ENCODE data around the gene PCDHGA12. TPM values are rescaled to one million over a fixed set of nuclear protein-coding genes. Genes with fewer than 3 reads are reported as not detected.

PCDHGA12 gene
- total and polyA plus RNA-seq, 2 of the 8 experiments (the other 6 are each of a cell fraction or from before 2014, with no cell fraction given): 0.88 to 1.3 TPM

DNA sequence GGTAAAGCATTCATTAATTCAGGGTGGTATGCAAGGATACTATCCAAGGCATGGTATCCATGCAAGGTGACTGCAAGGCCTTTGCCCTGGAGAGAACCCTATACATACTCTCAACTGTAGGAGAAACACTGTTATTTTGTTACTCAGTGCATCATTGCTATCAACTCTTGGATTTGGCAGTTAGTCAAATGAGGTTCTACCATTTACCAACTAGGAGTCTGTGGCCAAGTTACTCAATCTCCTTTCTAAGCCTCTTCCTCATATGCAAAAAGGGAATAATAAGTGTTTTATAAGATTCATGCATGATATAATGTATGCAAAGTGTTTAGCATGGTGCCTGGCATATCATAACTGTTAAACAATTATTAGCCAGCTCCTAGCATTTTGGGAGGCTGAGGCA, 49.5 kb downstream of the PCDHGA12 start (continued):
- TF ChIP-seq CTCF (IDR thresholded peaks at IDR 0.05; ENCODE audit: control extremely low read depth in 1 of 3, insufficient read depth in 1 of 3, low read depth in 1 of 3, low read length in 3 of 3) (no peak), TAF1 (IDR thresholded peaks at IDR 0.05; ENCODE audit: low read depth, low read length) (no peak), YY1 (IDR thresholded peaks at IDR 0.05; ENCODE audit: low read depth, low read length) (no peak), EGR1 (IDR thresholded peaks at IDR 0.05; ENCODE audit: borderline replicate concordance, low read depth, low read length) (no peak), TEAD4 (IDR thresholded peaks at IDR 0.05; ENCODE audit: low read depth, low read length) (no peak), NANOG (IDR thresholded peaks at IDR 0.05; ENCODE audit: insufficient read depth, low read depth, low read length, poor library complexity, severe bottlenecking) (no peak)

Other genes with a start within 250 kb of the PCDHGA12 start
Only the 30 nearest of the 35 such genes appear.
- gene PCDHB13, start 216.6 kb upstream of the PCDHGA12 start, total RNA-seq (2021; fragmentation: NEBNext Ultra II Directional; extraction: Animal tissue kit (Norgen Biotek cat#: 25700)): 1.1 and 1.4 TPM in 2 replicates
- 1.1 and 1.5 TPM in 2 replicates for gene PCDHB13, start 216.6 kb upstream of the PCDHGA12 start, polyA plus RNA-seq (2011; rRNA removed)
- gene PCDHB14, start 207.2 kb upstream of the PCDHGA12 start, total RNA-seq (2021; fragmentation: NEBNext Ultra II Directional; extraction: Animal tissue kit (Norgen Biotek cat#: 25700)): 2.7 and 2.9 TPM in 2 replicates
- 2.5 and 2.7 TPM in 2 replicates for gene PCDHB14, start 207.2 kb upstream of the PCDHGA12 start, polyA plus RNA-seq (2011; rRNA removed)
- gene PCDHB15, start 185.1 kb upstream of the PCDHGA12 start, total RNA-seq (2021; fragmentation: NEBNext Ultra II Directional; extraction: Animal tissue kit (Norgen Biotek cat#: 25700)): 3.9 and 4.0 TPM in 2 replicates
- 2.8 and 4.9 TPM in 2 replicates for gene PCDHB15, start 185.1 kb upstream of the PCDHGA12 start, polyA plus RNA-seq (2011; rRNA removed)
- gene SLC25A2, start 126.5 kb upstream of the PCDHGA12 start, total RNA-seq (2021; fragmentation: NEBNext Ultra II Directional; extraction: Animal tissue kit (Norgen Biotek cat#: 25700)): not detected in 2 replicates
- 0.05 TPM in 1 of 2 replicates, not detected in the other for gene SLC25A2, start 126.5 kb upstream of the PCDHGA12 start, polyA plus RNA-seq (2011; rRNA removed)
- gene TAF7, start 109.7 kb upstream of the PCDHGA12 start, total RNA-seq (2021; fragmentation: NEBNext Ultra II Directional; extraction: Animal tissue kit (Norgen Biotek cat#: 25700)): 99.4 and 101 TPM in 2 replicates
- 23.6 and 29.8 TPM in 2 replicates for gene TAF7, start 109.7 kb upstream of the PCDHGA12 start, polyA plus RNA-seq (2011; rRNA removed)
- gene PCDHGA1, start 100.0 kb upstream of the PCDHGA12 start, total RNA-seq (2021; fragmentation: NEBNext Ultra II Directional; extraction: Animal tissue kit (Norgen Biotek cat#: 25700)): 0.84 and 0.89 TPM in 2 replicates
- gene PCDHGA1, start 100.0 kb upstream of the PCDHGA12 start, polyA plus RNA-seq (2011; rRNA removed): 0.57 and 1.1 TPM in 2 replicates
- gene PCDHGA2, start 91.7 kb upstream of the PCDHGA12 start, total RNA-seq (2021; fragmentation: NEBNext Ultra II Directional; extraction: Animal tissue kit (Norgen Biotek cat#: 25700)): 0.31 and 0.32 TPM in 2 replicates
- 0.39 and 0.61 TPM in 2 replicates for gene PCDHGA2, start 91.7 kb upstream of the PCDHGA12 start, polyA plus RNA-seq (2011; rRNA removed)
- gene PCDHGA3, start 86.7 kb upstream of the PCDHGA12 start, total RNA-seq (2021; fragmentation: NEBNext Ultra II Directional; extraction: Animal tissue kit (Norgen Biotek cat#: 25700)): 0.25 and 0.39 TPM in 2 replicates
- gene PCDHGA3, start 86.7 kb upstream of the PCDHGA12 start, polyA plus RNA-seq (2011; rRNA removed): 0.15 and 0.30 TPM in 2 replicates
- gene PCDHGB1, start 80.4 kb upstream of the PCDHGA12 start, total RNA-seq (2021; fragmentation: NEBNext Ultra II Directional; extraction: Animal tissue kit (Norgen Biotek cat#: 25700)): 2.8 and 3.9 TPM in 2 replicates
- gene PCDHGB1, start 80.4 kb upstream of the PCDHGA12 start, polyA plus RNA-seq (2011; rRNA removed): 1.3 and 2.0 TPM in 2 replicates
- 1.9 and 2.5 TPM in 2 replicates for gene PCDHGA4, start 75.5 kb upstream of the PCDHGA12 start, total RNA-seq (2021; fragmentation: NEBNext Ultra II Directional; extraction: Animal tissue kit (Norgen Biotek cat#: 25700))
- 1.4 and 1.7 TPM in 2 replicates for gene PCDHGA4, start 75.5 kb upstream of the PCDHGA12 start, polyA plus RNA-seq (2011; rRNA removed)
- gene PCDHGB2, start 70.5 kb upstream of the PCDHGA12 start, total RNA-seq (2021; fragmentation: NEBNext Ultra II Directional; extraction: Animal tissue kit (Norgen Biotek cat#: 25700)): 2.8 and 2.9 TPM in 2 replicates
- 1.9 TPM in 2 replicates for gene PCDHGB2, start 70.5 kb upstream of the PCDHGA12 start, polyA plus RNA-seq (2011; rRNA removed)
- 1.0 and 1.3 TPM in 2 replicates for gene PCDHGA5, start 66.3 kb upstream of the PCDHGA12 start, total RNA-seq (2021; fragmentation: NEBNext Ultra II Directional; extraction: Animal tissue kit (Norgen Biotek cat#: 25700))
- 1.1 TPM in 2 replicates for gene PCDHGA5, start 66.3 kb upstream of the PCDHGA12 start, polyA plus RNA-seq (2011; rRNA removed)
- gene PCDHGB3, start 60.3 kb upstream of the PCDHGA12 start, total RNA-seq (2021; fragmentation: NEBNext Ultra II Directional; extraction: Animal tissue kit (Norgen Biotek cat#: 25700)): 1.3 and 1.6 TPM in 2 replicates
- 1.9 and 2.0 TPM in 2 replicates for gene PCDHGB3, start 60.3 kb upstream of the PCDHGA12 start, polyA plus RNA-seq (2011; rRNA removed)
- gene PCDHGA6, start 56.6 kb upstream of the PCDHGA12 start, total RNA-seq (2021; fragmentation: NEBNext Ultra II Directional; extraction: Animal tissue kit (Norgen Biotek cat#: 25700)): 1.3 and 1.4 TPM in 2 replicates
- gene PCDHGA6, start 56.6 kb upstream of the PCDHGA12 start, polyA plus RNA-seq (2011; rRNA removed): 2.0 TPM in 2 replicates
- gene PCDHGA7, start 47.8 kb upstream of the PCDHGA12 start, total RNA-seq (2021; fragmentation: NEBNext Ultra II Directional; extraction: Animal tissue kit (Norgen Biotek cat#: 25700)): 0.73 and 1.1 TPM in 2 replicates
- 0.39 and 0.55 TPM in 2 replicates for gene PCDHGA7, start 47.8 kb upstream of the PCDHGA12 start, polyA plus RNA-seq (2011; rRNA removed)
- 7.8 and 9.1 TPM in 2 replicates for gene PCDHGB4, start 42.8 kb upstream of the PCDHGA12 start, total RNA-seq (2021; fragmentation: NEBNext Ultra II Directional; extraction: Animal tissue kit (Norgen Biotek cat#: 25700))
- 8.0 and 9.7 TPM in 2 replicates for gene PCDHGB4, start 42.8 kb upstream of the PCDHGA12 start, polyA plus RNA-seq (2011; rRNA removed)
- 1.4 and 1.7 TPM in 2 replicates for gene PCDHGA8, start 37.9 kb upstream of the PCDHGA12 start, total RNA-seq (2021; fragmentation: NEBNext Ultra II Directional; extraction: Animal tissue kit (Norgen Biotek cat#: 25700))
- gene PCDHGA8, start 37.9 kb upstream of the PCDHGA12 start, polyA plus RNA-seq (2011; rRNA removed): 0.79 and 1.2 TPM in 2 replicates
- 1.9 and 2.6 TPM in 2 replicates for gene PCDHGB5, start 32.6 kb upstream of the PCDHGA12 start, total RNA-seq (2021; fragmentation: NEBNext Ultra II Directional; extraction: Animal tissue kit (Norgen Biotek cat#: 25700))
- 1.1 and 1.7 TPM in 2 replicates for gene PCDHGB5, start 32.6 kb upstream of the PCDHGA12 start, polyA plus RNA-seq (2011; rRNA removed)
- gene PCDHGA9, start 27.7 kb upstream of the PCDHGA12 start, total RNA-seq (2021; fragmentation: NEBNext Ultra II Directional; extraction: Animal tissue kit (Norgen Biotek cat#: 25700)): 1.1 and 1.2 TPM in 2 replicates
- gene PCDHGA9, start 27.7 kb upstream of the PCDHGA12 start, polyA plus RNA-seq (2011; rRNA removed): 0.61 and 0.79 TPM in 2 replicates
- gene PCDHGB6, start 22.5 kb upstream of the PCDHGA12 start, total RNA-seq (2021; fragmentation: NEBNext Ultra II Directional; extraction: Animal tissue kit (Norgen Biotek cat#: 25700)): 3.4 and 4.1 TPM in 2 replicates
- gene PCDHGB6, start 22.5 kb upstream of the PCDHGA12 start, polyA plus RNA-seq (2011; rRNA removed): 4.1 and 4.3 TPM in 2 replicates
- 2.1 and 2.2 TPM in 2 replicates for gene PCDHGA10, start 17.5 kb upstream of the PCDHGA12 start, total RNA-seq (2021; fragmentation: NEBNext Ultra II Directional; extraction: Animal tissue kit (Norgen Biotek cat#: 25700))
- gene PCDHGA10, start 17.5 kb upstream of the PCDHGA12 start, polyA plus RNA-seq (2011; rRNA removed): 6.4 and 7.1 TPM in 2 replicates
- 8.7 and 9.5 TPM in 2 replicates for gene PCDHGB7, start 12.8 kb upstream of the PCDHGA12 start, total RNA-seq (2021; fragmentation: NEBNext Ultra II Directional; extraction: Animal tissue kit (Norgen Biotek cat#: 25700))
- 4.1 and 5.5 TPM in 2 replicates for gene PCDHGB7, start 12.8 kb upstream of the PCDHGA12 start, polyA plus RNA-seq (2011; rRNA removed)
- 8.2 and 8.3 TPM in 2 replicates for gene PCDHGA11, start 9.5 kb upstream of the PCDHGA12 start, total RNA-seq (2021; fragmentation: NEBNext Ultra II Directional; extraction: Animal tissue kit (Norgen Biotek cat#: 25700))
- gene PCDHGA11, start 9.5 kb upstream of the PCDHGA12 start, polyA plus RNA-seq (2011; rRNA removed): 2.2 and 2.7 TPM in 2 replicates
- 18.6 and 19.6 TPM in 2 replicates for gene PCDHGC3, start 45.5 kb downstream of the PCDHGA12 start, total RNA-seq (2021; fragmentation: NEBNext Ultra II Directional; extraction: Animal tissue kit (Norgen Biotek cat#: 25700))
- 4.7 and 11.3 TPM in 2 replicates for gene PCDHGC3, start 45.5 kb downstream of the PCDHGA12 start, polyA plus RNA-seq (2011; rRNA removed)
- gene PCDHGC4, start 54.5 kb downstream of the PCDHGA12 start, total RNA-seq (2021; fragmentation: NEBNext Ultra II Directional; extraction: Animal tissue kit (Norgen Biotek cat#: 25700)): 2.4 and 2.6 TPM in 2 replicates
- 2.1 and 2.8 TPM in 2 replicates for gene PCDHGC4, start 54.5 kb downstream of the PCDHGA12 start, polyA plus RNA-seq (2011; rRNA removed)
- gene PCDHGC5, start 58.6 kb downstream of the PCDHGA12 start, total RNA-seq (2021; fragmentation: NEBNext Ultra II Directional; extraction: Animal tissue kit (Norgen Biotek cat#: 25700)): 0.78 and 1.1 TPM in 2 replicates
- gene PCDHGC5, start 58.6 kb downstream of the PCDHGA12 start, polyA plus RNA-seq (2011; rRNA removed): 0.41 and 0.66 TPM in 2 replicates
- gene DIAPH1, start 188.5 kb downstream of the PCDHGA12 start, total RNA-seq (2021; fragmentation: NEBNext Ultra II Directional; extraction: Animal tissue kit (Norgen Biotek cat#: 25700)): 107 and 114 TPM in 2 replicates
- gene DIAPH1, start 188.5 kb downstream of the PCDHGA12 start, polyA plus RNA-seq (2011; rRNA removed): 61.2 and 70.9 TPM in 2 replicates
- 98.5 and 99.0 TPM in 2 replicates for gene HDAC3, start 206.3 kb downstream of the PCDHGA12 start, total RNA-seq (2021; fragmentation: NEBNext Ultra II Directional; extraction: Animal tissue kit (Norgen Biotek cat#: 25700))
- gene HDAC3, start 206.3 kb downstream of the PCDHGA12 start, polyA plus RNA-seq (2011; rRNA removed): 120 and 124 TPM in 2 replicates
- 18.6 and 19.2 TPM in 2 replicates for gene RELL2, start 206.5 kb downstream of the PCDHGA12 start, total RNA-seq (2021; fragmentation: NEBNext Ultra II Directional; extraction: Animal tissue kit (Norgen Biotek cat#: 25700))
- gene RELL2, start 206.5 kb downstream of the PCDHGA12 start, polyA plus RNA-seq (2011; rRNA removed): 23.7 and 33.1 TPM in 2 replicates
- gene FCHSD1, start 220.9 kb downstream of the PCDHGA12 start, total RNA-seq (2021; fragmentation: NEBNext Ultra II Directional; extraction: Animal tissue kit (Norgen Biotek cat#: 25700)): 30.1 and 32.2 TPM in 2 replicates
- gene FCHSD1, start 220.9 kb downstream of the PCDHGA12 start, polyA plus RNA-seq (2011; rRNA removed): 22.0 and 36.8 TPM in 2 replicates